A172 (cell line): Measurements from ENCODE around the gene HTRA3. TPM values are rescaled to one million over a fixed set of nuclear protein-coding genes. Genes with fewer than 3 reads are reported as not detected.

Experiments
- DNase-seq: peaks from one replicate; pipeline ENCODE4 v3.0.0-alpha.2; 2015; ENCODE audit warnings: low spot score
- total RNA-seq: library from RNA; depleted of rRNA; stranded (reverse); fragments of >200 nt; shearing (Covaris generic); gene quantifications from 2 replicates; pipeline ENCODE4 v1.2.3, GENCODE V29; 2014

The HTRA3 gene
- total RNA-seq, 1 experiment from 2014 or later: not detected

- DNase-seq: no peak
These were observed 10.8 kb downstream of the HTRA3 start for GRCh38 chr4:8280158-8280875.

DNA sequence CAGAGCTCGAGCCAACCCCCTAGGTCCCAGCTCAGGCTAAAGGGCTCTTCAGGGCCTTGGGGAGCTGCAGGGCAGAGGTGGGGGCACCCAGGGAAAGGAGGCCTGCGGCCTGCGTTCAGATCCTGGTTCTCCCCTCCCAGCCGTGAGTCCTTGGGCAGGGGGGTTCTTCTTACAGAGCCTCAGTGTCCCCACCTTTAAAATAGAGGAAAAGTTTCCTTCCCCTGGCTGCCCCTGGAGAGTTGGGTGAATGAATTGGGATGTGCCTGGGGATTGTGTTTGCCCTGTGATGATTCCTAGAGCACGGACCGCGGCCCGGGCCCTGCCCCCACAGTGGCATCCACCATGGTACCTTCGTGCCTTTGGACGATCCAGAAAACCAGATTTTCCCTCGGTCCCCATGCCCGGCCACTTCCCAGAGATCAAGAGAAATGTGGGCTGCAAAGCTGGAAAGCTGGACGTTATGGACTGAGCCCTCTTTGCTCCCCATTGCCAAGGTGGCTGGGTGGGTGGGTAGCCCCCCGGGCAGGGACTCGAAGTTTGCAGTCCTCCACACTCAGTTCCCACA, 11.4 kb downstream of the HTRA3 start:
- DNase-seq: no peak

GRCh38 chr4:8281519-8282133, 12.1 kb downstream of the HTRA3 start:
- DNase-seq: no peak

DNA sequence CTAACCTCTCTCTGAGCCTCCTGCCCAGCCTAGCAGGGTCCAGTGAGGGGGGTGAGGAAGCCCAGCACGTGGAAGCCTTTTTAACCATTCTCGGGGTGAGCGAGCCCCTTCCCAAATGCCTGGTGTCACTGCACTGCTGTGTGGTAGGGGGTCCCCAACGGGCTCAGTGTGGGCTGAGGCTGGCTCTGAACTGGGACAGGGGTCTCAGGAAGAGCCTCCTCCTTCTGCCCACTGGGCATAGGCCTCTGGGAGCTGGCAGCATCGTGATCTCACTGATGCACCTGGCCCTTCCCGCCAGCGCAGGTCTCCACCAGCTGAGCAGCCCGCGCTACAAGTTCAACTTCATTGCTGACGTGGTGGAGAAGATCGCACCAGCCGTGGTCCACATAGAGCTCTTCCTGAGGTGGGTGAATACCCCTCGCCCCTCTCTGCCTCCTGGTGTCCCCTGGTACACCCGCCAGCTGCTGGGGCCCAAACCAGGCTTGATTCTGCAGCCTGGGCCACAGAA, 12.6 kb downstream of the HTRA3 start:
- no peak for DNase-seq

DNA sequence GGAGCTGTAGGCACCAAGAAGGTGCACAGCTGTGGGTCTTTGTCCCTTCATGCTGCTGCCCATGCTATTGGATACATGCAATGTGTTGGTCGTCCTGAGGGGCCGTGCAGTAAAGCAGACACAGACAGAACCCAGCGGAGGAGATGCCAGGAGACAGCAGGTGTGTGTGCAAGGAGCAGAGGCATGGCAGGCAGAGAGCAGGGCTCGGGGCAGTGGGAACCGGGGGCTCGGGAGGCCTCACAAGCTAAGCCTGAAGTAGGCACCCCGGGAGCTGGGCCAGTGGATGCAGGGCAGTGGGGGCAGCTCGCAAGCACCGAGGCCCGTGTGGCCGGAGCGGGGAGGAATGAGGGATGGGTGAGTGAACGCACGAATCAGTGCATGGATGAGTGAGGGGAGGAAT, 13.2 kb downstream of the HTRA3 start:
- DNase-seq: no peak

DNA sequence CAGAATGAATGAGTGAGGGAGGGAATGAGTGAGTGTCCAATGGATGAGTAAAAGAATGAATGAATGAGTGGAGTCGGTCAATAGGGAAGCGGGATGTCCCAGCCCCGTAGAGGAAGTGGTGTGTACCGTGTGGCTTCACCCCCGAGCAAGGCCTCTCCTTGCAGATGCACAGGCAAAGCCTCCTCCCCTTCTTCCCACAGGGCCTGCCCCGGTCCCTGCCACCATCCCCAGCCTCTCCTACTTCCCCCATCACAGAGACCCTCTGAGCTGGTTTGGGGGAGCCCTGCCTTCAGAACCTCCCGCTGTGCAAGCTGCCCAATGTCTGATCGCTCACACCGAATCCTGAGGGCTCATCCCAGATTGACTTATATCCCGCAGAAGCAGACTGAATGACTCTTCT, 13.6 kb downstream of the HTRA3 start:
- no peak for DNase-seq

- no peak for DNase-seq
These were observed 14.1 kb downstream of the HTRA3 start for GRCh38 chr4:8283631-8284121.

DNA sequence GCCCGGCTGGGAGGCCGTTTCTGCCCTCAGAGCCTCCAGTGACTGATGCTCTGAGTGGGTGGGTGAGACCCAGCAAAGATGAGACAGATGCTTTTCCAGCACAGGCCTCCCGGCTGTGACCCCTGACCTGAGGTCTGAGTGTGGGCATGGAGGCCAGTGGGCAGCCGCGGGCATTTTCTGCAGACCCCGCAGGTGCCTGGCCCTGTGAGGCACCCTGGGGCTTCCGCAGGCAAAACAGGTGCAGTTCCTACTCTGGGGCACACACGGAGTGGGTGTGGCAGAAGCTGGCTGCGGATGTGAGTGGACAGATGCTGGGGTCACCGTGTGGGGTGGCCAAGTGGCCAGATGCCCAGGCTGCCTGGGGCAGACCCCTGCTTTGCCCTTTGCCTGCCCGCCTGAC, 14.8 kb downstream of the HTRA3 start:
- DNase-seq: no peak

DNA sequence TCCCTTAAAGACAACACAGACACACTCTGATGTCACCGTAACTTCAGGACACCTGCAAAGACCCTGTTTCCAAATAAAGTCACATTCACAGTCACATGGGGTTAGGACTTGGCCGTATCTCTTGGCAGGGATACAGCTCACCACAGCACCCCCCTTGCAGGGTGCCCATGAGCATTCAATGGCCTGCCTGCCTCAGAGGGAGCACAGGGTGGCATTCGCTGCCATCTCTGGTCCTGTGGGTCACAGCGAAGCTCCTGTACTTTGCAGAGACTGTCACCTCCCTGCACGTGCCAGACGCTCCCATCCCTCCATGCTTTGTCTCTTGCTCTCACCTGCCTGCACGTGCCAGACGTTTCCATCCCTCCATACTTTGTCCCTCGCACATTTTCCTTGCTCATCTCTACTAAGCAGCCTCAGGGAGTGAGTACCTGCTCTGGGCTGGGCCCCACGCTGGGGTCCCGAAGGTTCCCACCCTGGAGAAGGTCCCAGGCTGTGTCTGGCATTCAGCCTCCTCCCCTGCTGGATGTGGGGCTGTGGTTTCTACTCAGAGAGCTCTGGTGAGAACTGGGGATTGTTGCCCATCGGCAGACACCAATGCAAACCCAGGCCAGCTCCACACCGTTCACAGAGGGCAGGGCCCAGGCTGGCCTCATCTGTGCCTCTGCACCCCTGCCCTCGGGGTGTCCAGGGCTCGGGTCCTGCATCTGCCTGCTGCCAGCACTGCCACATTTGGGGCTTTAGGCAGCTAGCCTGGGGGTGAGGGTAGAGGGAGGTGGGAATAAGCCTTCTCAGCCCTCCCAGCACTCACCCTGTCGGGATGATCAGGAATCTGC, 15.8 kb downstream of the HTRA3 start:
- DNase-seq: no peak

GRCh38 chr4:8285976-8286718, 16.6 kb downstream of the HTRA3 start:
- DNase-seq: no peak

DNA sequence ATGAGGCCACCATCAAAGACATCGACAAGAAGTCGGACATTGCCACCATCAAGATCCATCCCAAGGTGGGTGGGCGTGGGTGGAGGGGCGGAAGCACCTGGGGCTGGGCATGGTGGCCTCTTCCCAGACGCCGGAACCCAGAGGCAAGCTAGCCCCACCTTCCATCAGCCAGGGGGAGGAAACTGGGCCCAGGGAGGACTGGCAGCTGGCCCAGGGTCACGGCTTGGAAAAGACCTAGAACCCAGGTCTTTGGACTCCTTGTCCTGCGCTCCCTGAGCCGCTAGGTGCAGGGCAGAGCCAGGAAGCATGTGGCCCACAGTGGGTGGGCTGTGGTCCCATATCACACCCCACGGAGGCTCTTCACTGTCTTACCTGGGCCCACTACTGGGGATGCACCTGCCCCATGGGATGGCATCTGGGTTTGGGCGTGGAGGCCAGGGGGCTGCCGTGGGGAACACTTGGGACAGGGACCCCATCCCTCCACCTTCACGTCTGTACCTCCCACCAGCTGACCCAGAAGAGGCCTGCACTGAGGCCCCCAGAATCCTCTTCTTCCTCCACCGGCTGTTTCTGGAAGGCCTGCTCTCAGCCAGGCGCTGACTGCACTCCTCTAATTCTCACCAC, 17.3 kb downstream of the HTRA3 start:
- DNase-seq: no peak

- DNase-seq: no peak
These were observed 18.1 kb downstream of the HTRA3 start for GRCh38 chr4:8287343-8288280.

DNA sequence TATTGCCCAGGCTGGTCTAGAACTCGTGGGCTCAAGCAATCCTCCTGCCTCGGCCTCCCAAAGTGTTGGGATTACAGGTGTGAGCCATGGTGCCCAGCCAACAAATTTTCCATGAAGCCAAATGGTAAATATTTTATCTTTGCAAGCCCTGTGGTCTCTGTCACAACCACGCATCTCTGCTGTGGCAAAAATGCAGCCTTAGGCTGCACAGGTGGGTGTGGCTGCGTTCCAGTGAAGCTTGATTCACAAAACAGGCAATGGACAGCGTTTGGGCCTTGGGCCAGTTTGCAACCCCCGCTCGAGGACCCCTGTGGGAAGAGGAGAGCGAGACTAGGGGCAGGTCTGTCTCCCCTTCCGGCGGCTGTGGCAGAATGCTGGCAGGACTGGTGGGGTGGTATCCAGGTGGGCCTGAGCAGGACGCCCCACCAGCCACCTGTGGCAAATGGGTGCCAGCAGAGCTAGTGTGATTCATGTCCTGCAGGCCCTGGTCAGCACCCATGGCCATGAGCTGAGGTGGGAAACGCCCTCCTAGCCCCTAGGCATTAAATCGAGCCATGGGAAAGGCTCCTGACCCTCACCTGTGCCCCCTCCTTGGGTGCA, 19.7 kb downstream of the HTRA3 start:
- DNase-seq: no peak

DNA sequence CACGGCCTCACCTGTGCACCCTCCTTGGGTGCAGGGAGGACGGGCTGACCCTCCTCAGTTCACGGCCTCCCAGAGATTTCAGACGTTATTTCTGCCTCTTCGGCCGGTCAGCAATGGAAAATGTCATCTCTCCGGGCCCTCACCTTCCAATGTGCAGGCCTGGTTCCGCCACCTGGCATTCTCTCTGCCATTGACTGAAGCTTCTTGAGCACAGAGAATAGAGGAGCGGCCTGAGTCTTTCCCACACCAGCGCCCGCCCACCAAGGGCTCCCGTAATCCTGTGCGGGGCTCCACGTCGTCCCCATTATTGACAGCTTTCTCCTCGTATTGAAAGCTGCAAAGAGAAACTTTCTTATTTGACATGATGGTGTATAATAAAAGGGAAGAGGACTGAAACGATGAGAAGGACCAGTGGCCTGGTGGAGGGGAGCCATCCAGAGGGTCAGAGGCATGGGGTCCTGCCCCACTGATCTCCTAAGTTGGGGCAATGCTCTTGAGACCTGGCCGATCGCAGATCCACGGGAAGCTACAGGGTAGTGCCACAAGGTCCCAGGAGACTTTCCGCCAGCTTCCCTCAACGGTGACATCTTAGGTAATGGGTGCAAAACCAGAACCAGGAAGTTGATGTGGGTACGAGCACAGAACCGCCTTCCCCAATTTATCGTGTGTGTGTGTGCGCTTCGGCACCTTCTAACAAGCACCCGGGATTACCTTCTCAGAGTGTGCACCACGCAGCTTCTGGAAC, 20.6 kb downstream of the HTRA3 start:
- no peak for DNase-seq

DNA sequence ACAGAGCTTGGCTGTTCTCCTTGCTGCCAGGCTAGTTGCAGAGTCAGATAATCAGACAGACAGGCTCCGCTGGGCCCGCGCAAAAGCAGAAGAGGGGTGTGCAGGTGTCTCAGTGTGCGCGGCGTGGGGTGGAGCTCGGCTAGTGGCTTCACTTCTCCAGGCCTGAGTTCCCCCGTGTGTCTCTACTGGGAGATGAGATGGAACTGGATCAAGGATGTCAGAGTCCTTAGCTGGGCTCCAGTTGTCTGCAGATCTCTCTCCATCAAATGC, 21.1 kb downstream of the HTRA3 start:
- DNase-seq: no peak

DNA sequence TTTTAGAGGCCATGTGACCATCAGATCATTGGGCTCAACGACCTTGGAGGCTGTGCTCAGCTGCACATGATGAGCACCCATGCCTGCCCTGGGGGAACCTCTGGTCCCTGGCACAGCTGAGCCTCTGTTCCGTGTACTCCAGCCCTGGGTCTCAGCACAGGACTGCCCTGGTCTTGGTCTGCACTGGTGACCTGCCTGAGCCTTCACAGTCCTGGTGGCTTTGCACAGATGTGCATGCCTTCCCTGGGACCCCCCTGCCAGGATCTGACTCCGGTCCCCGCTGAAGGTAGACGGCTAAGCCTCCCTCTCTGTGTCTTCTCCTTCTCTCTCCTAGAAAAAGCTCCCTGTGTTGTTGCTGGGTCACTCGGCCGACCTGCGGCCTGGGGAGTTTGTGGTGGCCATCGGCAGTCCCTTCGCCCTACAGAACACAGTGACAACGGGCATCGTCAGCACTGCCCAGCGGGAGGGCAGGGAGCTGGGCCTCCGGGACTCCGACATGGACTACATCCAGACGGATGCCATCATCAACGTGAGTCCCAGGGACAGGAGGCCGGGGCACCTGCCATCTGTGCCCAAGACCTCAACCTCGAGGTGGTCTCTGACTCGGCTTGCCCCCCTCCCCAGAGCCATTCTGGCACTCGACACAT, 21.6 kb downstream of the HTRA3 start:
- DNase-seq: no peak

DNA sequence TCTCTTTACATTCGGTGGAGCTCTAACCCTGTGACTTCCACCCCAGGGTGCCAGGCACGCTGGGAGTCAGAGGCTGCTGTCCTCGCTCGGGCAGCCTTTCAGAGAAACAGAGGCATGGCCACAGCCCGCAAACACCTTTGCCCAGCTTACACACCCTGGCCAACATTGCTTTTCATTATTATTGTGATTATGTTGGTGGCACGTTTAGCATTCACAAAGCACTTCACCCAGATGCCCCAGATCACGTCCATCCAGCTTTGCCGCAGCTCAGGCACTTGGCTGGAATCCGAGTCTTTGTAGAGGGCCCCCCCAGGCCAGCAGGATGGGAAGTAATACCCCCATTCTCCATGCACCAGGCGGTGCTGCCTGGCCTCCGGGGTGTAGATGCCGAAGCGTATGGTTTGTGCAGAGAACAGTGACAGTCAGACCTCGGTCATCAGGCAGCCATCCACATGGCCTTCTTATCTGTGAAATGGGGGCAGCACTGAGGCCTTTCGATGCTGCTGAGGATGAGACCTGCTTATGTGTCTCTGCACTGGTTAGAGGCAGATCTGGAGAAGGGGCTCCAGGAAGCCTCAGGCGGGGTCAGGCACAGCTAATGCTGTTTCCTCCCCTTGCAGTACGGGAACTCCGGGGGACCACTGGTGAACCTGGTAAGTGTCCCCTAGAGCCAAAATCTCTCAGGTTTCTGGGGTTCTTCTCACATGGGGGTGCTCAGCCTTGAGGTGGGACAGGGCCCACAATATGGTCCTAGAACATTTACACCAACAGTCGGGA, 22.3 kb downstream of the HTRA3 start:
- DNase-seq: no peak
